NCI-H1930 (cell line): Measurements from ENCODE around the gene C17orf78.
"Not testable (repeated sequence)": the region's sequence is repeated elsewhere in the genome, so short reads cannot be mapped to it uniquely, and the experiment has no call there.

Experiments
- DNase-seq, 2 experiments: peaks; one replicate each; lab custom pipeline; 2025; lab: John Stamatoyannopoulos, UW

Gene C17orf78

DNA sequence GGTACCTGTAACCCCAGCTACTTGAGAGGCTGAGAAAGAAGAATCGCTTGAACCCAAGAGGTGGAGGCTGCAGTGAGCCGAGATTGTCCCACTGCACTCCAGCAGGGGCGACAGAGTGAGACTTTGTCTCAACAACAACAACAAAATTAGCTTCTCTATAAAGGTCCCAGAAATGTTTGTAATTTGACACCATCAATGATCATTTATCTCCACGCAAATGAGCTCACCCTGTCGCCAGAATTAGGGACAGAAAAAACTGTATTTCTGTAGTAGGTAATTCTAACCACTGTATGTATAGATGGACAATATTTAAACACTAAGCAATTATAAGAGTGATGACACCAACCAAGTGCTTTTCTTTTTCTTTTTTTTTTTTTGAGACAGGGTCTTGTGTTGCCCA, 10.7 kb downstream of the C17orf78 start:
- DNase-seq = no peak

- DNase-seq = no peak
These were observed 12.5 kb downstream of the C17orf78 start for GRCh38 chr17:37388266-37388665.

DNA sequence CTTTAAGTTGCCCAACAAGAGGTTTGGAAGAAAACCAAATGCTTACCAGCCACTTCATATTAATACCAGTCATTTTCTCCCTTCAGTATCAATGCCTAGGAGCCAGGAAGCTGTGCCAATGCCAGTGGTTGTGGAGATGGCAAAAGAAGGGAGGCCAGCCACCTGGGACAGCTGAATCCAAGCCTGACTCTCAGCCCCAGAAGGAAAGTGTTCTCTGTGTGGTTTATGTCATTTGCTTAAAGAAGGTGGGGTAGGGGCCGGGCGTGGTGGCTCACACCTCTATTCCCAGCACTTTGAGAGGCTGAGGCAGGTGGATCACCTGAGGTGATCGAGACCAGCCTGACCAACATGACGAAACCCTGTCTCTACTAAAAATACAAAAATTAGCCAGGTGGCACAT, 13.4 kb downstream of the C17orf78 start:
- DNase-seq = no peak

DNA sequence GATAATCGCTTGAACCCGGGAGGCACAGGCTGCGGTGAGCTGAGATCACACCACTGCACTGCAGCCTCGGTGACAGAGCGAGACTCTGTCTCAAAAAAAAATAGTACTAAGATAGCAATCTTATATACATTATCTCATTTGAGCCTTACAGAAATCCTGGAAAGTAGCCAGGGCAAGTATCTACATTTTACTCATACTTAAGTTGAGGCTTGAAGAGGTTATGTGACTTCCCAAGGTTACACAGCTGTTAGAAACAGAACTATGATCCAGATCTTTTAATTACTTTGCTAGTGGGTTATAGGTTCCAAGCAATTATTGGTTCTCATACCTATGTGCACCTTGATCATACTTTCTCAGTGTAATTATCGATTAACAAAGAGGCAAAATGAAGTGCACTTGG, 15.4 kb downstream of the C17orf78 start:
- DNase-seq = no peak

GRCh38 chr17:37392024-37392590, 16.3 kb downstream of the C17orf78 start:
- DNase-seq = no peak

DNA sequence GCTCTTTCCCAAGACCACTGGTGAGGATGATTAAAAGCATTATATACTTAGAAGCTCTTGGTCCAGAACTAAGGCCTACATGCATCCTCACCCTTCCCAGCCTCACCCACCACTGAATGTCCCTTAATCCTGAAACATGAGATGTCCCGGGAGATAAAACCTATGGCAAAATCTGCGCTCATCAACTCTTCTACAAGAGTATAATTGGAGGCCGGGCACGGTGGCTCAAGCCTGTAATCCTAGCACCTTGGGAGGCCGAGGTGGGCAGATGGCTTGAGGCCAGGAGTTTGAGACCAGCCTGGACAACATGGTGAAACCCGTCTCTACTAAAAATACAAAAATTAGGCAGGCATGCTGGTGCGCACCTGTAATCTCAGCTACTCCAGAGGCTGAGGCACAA, 17.6 kb downstream of the C17orf78 start:
- DNase-seq = no peak

- no peak for DNase-seq
These were observed 23.5 kb downstream of the C17orf78 start for GRCh38 chr17:37399265-37399803.

- DNase-seq = no peak
These were observed 24.7 kb downstream of the C17orf78 start for GRCh38 chr17:37400505-37400904.

GRCh38 chr17:37405522-37405921, 29.7 kb downstream of the C17orf78 start:
- not testable (repeated sequence) for DNase-seq

DNA sequence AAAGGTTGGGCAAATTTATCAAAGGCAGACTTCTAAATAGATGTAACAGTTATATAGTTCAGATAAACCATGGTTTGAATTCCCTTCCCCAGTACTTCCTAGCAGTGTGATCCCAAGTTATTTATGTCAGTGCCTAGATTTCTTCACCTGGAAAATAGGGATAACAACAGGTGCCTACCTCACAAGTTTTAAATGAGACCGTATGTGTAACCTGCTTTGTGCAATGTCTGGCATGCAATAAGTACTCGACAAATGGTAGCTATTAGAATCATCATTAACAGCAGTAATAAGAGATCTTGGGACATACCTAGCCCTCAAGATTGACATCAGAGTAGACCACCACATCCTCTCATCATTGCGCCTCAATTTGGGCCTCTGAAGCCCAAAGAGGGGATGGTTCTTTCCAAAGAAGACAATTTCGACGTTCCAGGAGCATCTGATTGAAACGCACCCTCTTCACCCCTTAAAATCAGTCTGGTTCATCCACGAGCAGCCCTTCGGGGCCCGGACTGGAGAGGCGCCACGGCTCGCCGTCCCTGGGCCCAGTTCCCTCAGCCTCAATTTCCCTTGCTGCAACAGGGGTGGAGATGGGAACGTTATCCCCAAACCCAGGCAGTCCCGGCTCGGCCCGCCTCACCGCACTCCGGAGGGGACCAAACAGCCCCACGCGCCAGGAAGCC, 30.3 kb downstream of the C17orf78 start:
- no peak for DNase-seq

DNA sequence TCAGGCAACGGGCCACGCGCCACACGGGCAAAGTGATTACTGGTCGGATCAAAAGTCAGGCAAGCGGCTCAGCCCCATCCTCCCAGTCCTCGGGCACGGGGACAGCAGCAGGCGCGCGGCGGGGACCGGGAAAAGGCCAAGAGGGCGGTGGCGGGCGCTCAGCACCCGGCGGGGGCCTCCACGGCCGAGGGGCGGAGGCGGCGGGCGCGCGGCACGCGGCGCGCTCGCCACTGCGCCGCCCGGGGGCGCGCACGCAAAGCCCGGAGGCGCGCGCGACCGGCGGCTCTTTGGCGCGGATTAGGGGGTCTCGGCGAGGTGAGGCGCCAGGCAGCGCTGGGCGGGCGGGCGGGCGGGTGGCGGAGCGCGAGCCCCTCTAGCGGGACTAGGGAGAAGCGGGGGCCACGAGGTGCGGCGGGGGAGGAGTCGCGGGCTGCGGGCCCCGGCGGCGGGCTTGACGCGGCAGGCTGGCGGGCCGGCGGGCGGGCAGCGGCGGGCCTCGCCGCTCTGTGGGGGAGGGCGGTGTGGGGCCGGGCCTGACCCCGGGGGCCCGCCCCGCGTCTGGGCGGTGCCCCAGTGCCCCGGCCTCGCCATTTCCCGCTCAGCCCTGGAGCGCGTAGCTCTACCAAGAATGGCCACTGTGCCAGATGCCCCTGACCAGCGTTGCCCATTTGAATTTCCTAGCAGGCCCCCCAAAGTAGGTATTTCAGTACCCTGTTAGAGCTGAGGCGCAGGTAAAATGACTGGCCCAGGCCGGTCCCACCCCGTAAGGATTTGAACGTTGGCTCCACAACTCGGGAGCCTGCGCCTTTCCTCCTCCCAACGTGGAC, 31.1 kb downstream of the C17orf78 start, which contains the start of the genes ACACA and TADA2A:
Gene ACACA (minus strand): TSS at position 202 of the 827 bp plus-strand sequence. CDS start 537 bp downstream, outside the sequence.
Gene TADA2A (plus strand): TSS at position 252 of the 827 bp plus-strand sequence. CDS start 4,480 bp downstream, outside the sequence.
- DNase-seq = peak; percentile 66 to 79

- DNase-seq = not testable (repeated sequence)
These were observed 32.3 kb downstream of the C17orf78 start for GRCh38 chr17:37408145-37408479.

GRCh38 chr17:37410357-37410756, 34.6 kb downstream of the C17orf78 start:
- no peak for DNase-seq

DNA sequence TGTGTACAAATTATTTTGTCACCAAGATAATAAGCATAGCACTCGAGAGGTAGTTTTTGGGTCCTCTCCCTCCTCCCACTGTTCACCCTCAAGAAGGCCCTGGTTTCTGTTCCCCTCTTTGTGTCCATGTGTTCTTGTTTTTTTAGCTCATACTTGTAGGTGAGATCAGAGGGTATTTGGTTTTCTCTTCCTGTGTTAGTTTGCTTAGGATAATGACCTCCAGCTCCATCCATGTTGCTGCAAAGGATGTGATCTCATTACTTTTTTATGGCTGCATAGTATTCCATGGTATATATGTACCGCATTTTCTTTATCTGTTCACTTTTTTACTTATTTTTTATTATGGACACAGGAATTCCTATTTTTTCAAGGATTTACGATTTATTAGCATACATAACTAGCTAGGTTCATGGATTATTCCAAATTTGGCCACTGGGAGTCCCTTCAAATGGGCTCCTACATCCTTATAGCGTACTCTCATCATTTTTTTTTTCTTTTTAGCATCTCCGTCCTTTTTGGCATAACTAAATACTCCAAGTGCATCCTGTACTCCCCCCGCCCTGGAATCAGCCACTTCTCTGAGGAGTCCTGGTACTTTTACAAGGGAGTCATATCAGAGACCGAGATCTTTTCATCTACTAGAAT, 38.2 kb downstream of the C17orf78 start:
- no peak for DNase-seq

DNA sequence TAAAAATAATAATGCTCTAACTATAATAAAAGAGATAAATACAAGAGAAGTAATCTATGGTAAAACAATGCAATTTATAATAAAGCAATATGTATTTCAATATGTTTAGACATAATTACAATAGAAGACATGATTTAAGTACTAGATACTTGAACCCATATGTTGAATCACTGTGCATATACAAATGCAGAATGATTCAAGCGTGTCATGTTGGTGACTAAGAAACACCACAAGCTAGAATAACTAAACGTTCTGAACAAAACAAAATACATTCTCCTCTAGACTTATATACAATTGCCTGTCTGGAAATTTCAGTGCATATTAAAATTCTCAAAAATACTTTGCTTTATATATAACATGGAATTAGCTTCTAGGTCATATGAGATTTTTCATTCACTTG, 42.1 kb downstream of the C17orf78 start:
- DNase-seq = no peak

DNA sequence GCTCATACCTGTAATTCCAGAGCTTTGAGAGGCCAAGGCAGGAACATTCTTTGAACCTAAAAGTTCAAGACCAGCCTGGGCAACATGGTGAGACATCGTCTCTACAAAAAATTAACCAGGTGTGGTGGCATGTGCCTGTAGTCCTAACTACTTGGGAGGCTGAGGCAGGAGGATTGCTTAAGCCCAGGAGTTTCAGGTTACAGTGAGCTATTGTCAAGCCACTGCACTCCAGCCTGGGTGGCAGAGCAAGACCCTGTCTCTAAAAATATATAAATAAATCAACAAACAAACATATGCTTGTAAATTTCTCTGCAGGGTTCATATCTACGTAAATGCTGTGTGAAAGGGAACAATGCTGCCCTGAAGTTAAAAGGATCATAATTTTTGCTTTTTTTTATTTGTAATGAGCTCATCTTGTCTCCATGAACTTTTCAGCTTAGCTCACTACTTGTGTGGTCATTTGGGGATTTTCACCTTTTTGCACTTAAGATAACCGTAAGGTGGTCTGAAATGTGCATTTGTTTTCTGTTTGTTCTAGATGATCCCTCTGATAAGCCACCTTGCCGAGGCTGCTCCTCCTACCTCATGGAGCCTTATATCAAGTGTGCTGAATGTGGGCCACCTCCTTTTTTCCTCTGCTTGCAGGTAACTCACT, 47.3 kb downstream of the C17orf78 start:
- DNase-seq = no peak

- no peak for DNase-seq
These were observed 49.5 kb downstream of the C17orf78 start for GRCh38 chr17:37425268-37425667.

- no peak for DNase-seq
These were observed 53.3 kb downstream of the C17orf78 start for GRCh38 chr17:37429039-37429438.

GRCh38 chr17:37429453-37429852, 53.7 kb downstream of the C17orf78 start:
- no peak for DNase-seq

DNA sequence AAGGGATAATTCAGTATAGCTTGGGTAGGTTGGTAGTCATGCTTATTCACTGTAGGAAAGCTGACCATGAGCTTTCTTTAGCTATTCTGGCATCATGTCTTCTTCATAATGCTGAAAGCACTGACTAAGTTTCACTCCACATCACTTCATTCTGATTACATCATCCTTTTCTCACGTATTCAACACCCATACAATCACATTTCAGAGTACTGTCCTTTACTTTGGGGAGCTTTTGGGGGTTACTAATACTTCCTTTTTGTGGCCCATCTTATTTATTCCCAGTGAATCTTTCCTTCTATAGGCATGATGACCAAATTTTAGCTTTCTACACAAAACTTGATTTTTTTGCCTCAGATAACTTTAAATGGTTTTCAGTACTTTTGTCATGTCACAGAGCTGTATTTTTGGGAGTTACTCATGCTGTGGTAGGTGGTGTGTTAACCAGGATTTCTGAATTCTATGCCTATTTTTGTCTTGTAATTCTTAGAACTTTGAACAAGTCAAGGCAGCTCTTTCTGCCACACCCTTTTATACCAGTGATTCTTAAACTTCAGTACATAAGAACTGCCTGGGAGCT, 54.4 kb downstream of the C17orf78 start:
- no peak for DNase-seq

DNA sequence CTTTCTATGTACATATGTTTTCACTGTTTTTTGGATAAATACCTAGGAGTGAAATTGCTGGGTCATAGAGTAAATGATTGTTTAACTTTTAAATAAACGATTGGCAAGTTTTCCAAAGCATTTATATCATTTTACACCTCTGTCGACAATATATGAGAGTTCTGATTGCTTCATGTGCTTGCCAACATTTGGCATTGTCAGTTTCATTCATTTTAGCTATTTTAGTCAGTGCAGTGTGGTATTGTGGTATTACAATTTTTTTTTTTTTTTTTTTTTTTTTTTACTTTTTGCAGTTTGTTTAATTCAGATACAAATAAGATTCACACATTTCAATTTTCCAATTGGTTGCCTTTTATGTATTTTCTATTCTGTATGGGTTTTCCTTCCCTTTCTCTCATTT, 56.9 kb downstream of the C17orf78 start:
- DNase-seq = no peak
